ENCODE results near the gene HOXB4. TPM values are rescaled to one million over a fixed set of nuclear protein-coding genes. Genes with fewer than 3 reads are reported as not detected.
A peak's percentile ranks its signal among the peaks of the same experiment; 100 is the strongest.

The HOXB4 gene
- total RNA-seq, 4 donors from 2014 or later = 1.8 to 6.6 (median 5.1) TPM

- H3K4me3 ChIP-seq = peak overlapping the region in 3 of 4 donors; percentile 20 to 50 (median 45)
- no peaks in the 10 kb centered on the region for H3K9me3 ChIP-seq
- peak overlapping the region; percentile 34 to 92 (median 65) for H3K27ac ChIP-seq
- peaks cover 0 to 28% (median 0%) of the 10 kb centered on the region in 3 donors for H3K36me3 ChIP-seq
- TF ChIP-seq, protein P1, sequence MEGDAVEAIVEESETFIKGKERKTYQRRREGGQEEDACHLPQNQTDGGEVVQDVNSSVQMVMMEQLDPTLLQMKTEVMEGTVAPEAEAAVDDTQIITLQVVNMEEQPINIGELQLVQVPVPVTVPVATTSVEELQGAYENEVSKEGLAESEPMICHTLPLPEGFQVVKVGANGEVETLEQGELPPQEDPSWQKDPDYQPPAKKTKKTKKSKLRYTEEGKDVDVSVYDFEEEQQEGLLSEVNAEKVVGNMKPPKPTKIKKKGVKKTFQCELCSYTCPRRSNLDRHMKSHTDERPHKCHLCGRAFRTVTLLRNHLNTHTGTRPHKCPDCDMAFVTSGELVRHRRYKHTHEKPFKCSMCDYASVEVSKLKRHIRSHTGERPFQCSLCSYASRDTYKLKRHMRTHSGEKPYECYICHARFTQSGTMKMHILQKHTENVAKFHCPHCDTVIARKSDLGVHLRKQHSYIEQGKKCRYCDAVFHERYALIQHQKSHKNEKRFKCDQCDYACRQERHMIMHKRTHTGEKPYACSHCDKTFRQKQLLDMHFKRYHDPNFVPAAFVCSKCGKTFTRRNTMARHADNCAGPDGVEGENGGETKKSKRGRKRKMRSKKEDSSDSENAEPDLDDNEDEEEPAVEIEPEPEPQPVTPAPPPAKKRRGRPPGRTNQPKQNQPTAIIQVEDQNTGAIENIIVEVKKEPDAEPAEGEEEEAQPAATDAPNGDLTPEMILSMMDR (IDR thresholded peaks at IDR 0.05) = peak; percentile 71 to 86 (median 78)
- no peak for TF ChIP-seq POLR2A (IDR thresholded peaks at IDR 0.05)
- peaks cover 0 to 52% (median 17%) of the 10 kb centered on the region in 4 donors for H3K4me1 ChIP-seq
- peak; percentile 72 to 90 (median 81) for DNase-seq
- H3K27me3 ChIP-seq = no peaks in the 10 kb centered on the region
Measured at GRCh38 chr17:48593840-48594537, 15.8 kb upstream of the HOXB4 start.

DNA sequence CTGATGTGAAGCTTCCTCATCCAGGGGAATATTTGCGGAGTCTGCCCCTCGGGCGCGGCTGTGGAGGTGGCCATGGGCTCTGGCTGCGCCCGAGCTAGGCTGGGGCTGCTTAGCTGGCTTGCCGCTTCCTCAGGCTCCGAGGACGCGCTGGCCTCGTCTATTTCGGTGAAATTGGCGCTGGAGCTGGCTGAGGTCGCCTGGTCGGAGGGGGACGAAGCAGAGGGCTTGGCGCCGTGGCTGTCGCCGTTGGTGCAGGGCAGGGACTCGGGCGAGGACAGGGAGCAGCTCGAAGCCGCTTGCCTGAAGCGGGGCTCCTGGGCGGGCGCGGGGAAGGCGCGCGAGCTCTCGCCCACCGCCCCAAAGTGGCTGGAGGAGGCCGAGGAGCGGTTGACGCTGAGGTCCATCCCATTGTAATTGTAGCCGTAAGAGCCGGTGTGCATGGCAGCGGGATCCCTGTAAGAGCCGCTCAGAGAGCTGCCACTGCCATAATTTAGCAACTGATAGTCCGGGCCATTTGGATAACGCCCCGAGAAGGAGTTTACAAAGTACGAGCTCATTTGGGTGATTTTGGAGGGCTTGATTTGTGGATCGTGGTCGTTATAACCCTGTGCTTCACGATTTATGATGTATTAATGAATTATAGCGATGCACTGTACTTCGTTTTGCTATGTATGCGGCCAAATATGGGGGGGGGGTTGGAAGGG is 15.1 kb upstream of the HOXB4 start, which contains the start of gene HOXB5:
Gene HOXB5 (minus strand): TSS at position 654 of the 704 bp plus-strand sequence. CDS start 97 bp downstream, at position 557.
- Histone ChIP-seq H3K27me3 (no peaks in the 10 kb centered on the region), H3K27ac (peak within 1 kb of the TSS; percentile 34 to 92 (median 65)), H3K36me3 (peaks cover 0 to 28% (median 0%) of the 10 kb centered on the region in 3 donors), H3K4me3 (peak within 1 kb of the TSS; percentile 20 to 50 (median 38)), H3K4me1 (peaks cover 0 to 45% (median 14%) of the 10 kb centered on the region in 4 donors), H3K9me3 (no peaks in the 10 kb centered on the region)
- no peak for TF ChIP-seq POLR2A (IDR thresholded peaks at IDR 0.05)
- TF ChIP-seq, protein P1 (IDR thresholded peaks at IDR 0.05) = no peak
- peak in 2 of 3 donors; percentile 55 to 57 for DNase-seq

DNA sequence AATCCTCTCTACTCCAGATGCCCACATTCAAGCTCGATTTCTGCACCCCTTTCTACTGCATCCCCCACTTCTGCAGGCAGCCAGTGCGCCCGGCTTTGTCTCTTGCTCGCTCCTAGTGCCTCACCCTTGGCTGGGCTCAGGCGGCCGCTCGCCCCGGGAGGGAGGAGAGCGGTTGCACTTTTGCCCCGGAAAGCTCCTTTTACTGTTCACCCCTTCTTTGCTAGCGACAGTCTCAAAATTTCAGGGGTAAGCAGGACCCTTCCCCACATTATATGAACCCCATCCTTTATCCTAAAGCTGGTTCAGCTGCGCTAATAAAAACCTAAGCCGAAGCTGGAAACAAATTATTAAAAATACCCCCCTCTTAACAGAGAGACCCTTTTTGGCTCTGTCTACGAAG is 14.4 kb upstream of the HOXB4 start:
- Histone ChIP-seq H3K4me3 (peak overlapping the region; percentile 6 to 50 (median 32)), H3K4me1 (peaks cover 0 to 44% (median 11%) of the 10 kb centered on the region in 4 donors)
- peak in 1 of 3 donors; percentile 44 for DNase-seq

GRCh38 chr17:48592057-48592514 is 13.9 kb upstream of the HOXB4 start:
- Histone ChIP-seq H3K36me3 (peaks cover 0 to 28% (median 0%) of the 10 kb centered on the region in 3 donors), H3K9me3 (no peaks in the 10 kb centered on the region), H3K4me1 (peaks cover 0 to 45% (median 9%) of the 10 kb centered on the region in 4 donors), H3K27ac (peak overlapping the region; percentile 34 to 92 (median 62)), H3K27me3 (no peaks in the 10 kb centered on the region), H3K4me3 (peak overlapping the region; percentile 6 to 50 (median 32))
- DNase-seq = peak in 2 of 3 donors; percentile 45 to 47
- no peak for TF ChIP-seq POLR2A (IDR thresholded peaks at IDR 0.05)

More for the DNA sequence above, 14.4 kb upstream of the HOXB4 start:
- peaks cover 0 to 28% (median 0%) of the 10 kb centered on the region in 3 donors for H3K36me3 ChIP-seq
- H3K27ac ChIP-seq = peak overlapping the region; percentile 34 to 92 (median 62)
- no peak for TF ChIP-seq POLR2A (IDR thresholded peaks at IDR 0.05)
- TF ChIP-seq, protein P1 (IDR thresholded peaks at IDR 0.05) = no peak
- no peaks in the 10 kb centered on the region for H3K9me3 ChIP-seq
- H3K27me3 ChIP-seq = no peaks in the 10 kb centered on the region

DNA sequence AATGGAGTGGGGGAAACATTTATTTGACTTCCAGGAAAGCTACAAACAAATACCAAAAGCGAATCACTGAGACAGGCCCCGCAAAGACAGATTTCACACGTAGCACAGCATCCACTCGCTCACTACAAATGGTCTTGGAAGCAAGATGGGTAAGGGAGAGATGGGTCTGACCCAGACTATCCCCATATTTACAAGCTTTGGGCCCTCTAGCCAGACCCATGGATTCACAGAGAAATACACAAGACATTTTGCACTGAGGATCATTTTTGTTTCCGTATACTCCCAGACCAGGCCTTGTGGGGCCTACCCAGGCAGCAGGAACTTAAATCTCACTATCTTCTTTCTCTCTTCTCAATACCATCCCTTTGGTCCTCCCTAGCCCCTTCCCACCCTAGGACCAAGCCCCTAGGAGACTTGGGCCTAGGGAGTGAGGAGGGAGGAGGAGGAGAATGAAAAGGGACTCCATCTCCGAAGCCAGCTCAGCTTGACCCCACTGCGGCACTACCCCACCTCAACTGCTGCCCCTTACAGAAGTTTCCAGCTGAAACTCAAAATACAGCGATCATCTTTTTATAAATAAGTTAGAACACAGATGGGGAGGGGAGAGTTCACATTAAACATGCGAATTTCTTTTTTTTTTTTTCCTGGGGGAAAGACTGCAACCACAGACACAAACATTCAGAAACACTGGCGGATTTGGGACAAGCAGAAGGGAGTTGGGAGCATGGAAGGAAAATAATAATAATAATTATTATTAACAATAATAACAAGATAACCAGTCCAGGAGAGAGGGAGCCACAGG is 13.3 kb upstream of the HOXB4 start:
- Histone ChIP-seq H3K4me1 (peaks cover 0 to 45% (median 8%) of the 10 kb centered on the region in 4 donors), H3K27me3 (no peaks in the 10 kb centered on the region), H3K9me3 (no peaks in the 10 kb centered on the region), H3K4me3 (peak overlapping the region in 2 of 4 donors; percentile 20 to 45), H3K27ac (peak overlapping the region in 3 of 4 donors; percentile 34 to 92 (median 89)), H3K36me3 (peaks cover 0 to 26% (median 0%) of the 10 kb centered on the region in 3 donors)
- DNase-seq = no peak
- TF ChIP-seq POLR2A (IDR thresholded peaks at IDR 0.05) = no peak
- TF ChIP-seq, protein P1 (IDR thresholded peaks at IDR 0.05) = no peak

Measured in Peyer's patch (tissue), 4 donors.